GM23338 (cell line): ENCODE results near the gene INSM2. TPM values are rescaled to one million over a fixed set of nuclear protein-coding genes. Genes with fewer than 3 reads are reported as not detected.

ENCODE experiments used
- ATAC-seq: fragments of 200-7000 bp; cut with Tn5 transposase; 3 replicates; pipeline ENCODE4 v1.9.1; 2020
- DNase-seq: peaks from one replicate; pipeline ENCODE4 v3.0.0-alpha.2; 2015; ENCODE audit warnings: low spot score
- H2AFZ ChIP-seq: fragments of 200-600 bp; sonication (generic); 2 replicates; pipeline ENCODE4 v1.8.0; 2016; ENCODE audit warnings: antibody characterized with exemption, mild to moderate bottlenecking, moderate library complexity
- H3F3A ChIP-seq: fragments of 200-600 bp; sonication (generic); replicated peaks from 2 replicates; pipeline ENCODE4 v1.8.0; 2017; ENCODE audit warnings: antibody characterized with exemption, mixed run types, low read depth
- H3K27ac ChIP-seq: fragments of 200-600 bp; sonication (generic); 2 replicates; pipeline ENCODE4 v1.6.1; 2016; ENCODE audit warnings: low read depth
- H3K27me3 ChIP-seq: fragments of 200-600 bp; sonication (generic); 2 replicates; pipeline ENCODE4 v1.8.0; 2016; ENCODE audit warnings: mild to moderate bottlenecking, mixed run types, moderate library complexity; ENCODE audit not compliant: insufficient read depth
- H3K36me3 ChIP-seq: fragments of 200-600 bp; sonication (generic); 2 replicates; pipeline ENCODE4 v1.8.0; 2016; ENCODE audit warnings: mild to moderate bottlenecking; ENCODE audit not compliant: insufficient read depth
- H3K4me1 ChIP-seq: fragments of 200-600 bp; sonication (generic); 2 replicates; pipeline ENCODE4 v1.8.0; 2016; ENCODE audit warnings: mild to moderate bottlenecking, moderate library complexity; ENCODE audit not compliant: insufficient read depth
- H3K4me2 ChIP-seq: fragments of 200-600 bp; sonication (generic); 2 replicates; pipeline ENCODE4 v1.7.1; 2017; ENCODE audit warnings: mixed run types
- H3K4me3 ChIP-seq: fragments of 200-600 bp; sonication (generic); 2 replicates; pipeline ENCODE4 v1.6.1; 2016; ENCODE audit warnings: mixed run types
- H3K79me2 ChIP-seq: fragments of 200-600 bp; sonication (generic); replicated peaks from 2 replicates; pipeline ENCODE4 v1.8.0; 2017; ENCODE audit warnings: mild to moderate bottlenecking; ENCODE audit not compliant: insufficient read depth
- H3K9me2 ChIP-seq: fragments of 200-600 bp; sonication (generic); 2 replicates; pipeline ENCODE4 v1.8.0; 2017; ENCODE audit not compliant: insufficient read depth
- H4K20me1 ChIP-seq: fragments of 200-600 bp; sonication (generic); replicated peaks from 2 replicates; pipeline ENCODE4 v1.8.0; 2017; ENCODE audit warnings: mild to moderate bottlenecking; ENCODE audit not compliant: insufficient read depth
- H3K27ac Mint-ChIP-seq: 2 replicates; pipeline ENCODE4 v1.8.0; 2020; ENCODE audit warnings: inconsistent platforms, mild to moderate bottlenecking, moderate library complexity, mixed read lengths
- H3K27me3 Mint-ChIP-seq: 3 replicates; pipeline ENCODE4 v1.8.0; 2022; ENCODE audit warnings: low read depth, mild to moderate bottlenecking, moderate library complexity, mixed read lengths, inconsistent platforms; ENCODE audit not compliant: insufficient read depth, poor library complexity
- H3K36me3 Mint-ChIP-seq: 3 replicates; pipeline ENCODE4 v1.8.0; 2021; ENCODE audit warnings: low read depth, mild to moderate bottlenecking, inconsistent platforms, moderate library complexity, mixed read lengths
- H3K4me1 Mint-ChIP-seq: 3 replicates; pipeline ENCODE4 v1.8.0; 2020; ENCODE audit warnings: mild to moderate bottlenecking, inconsistent platforms, mixed read lengths
- H3K4me3 Mint-ChIP-seq: 3 replicates; pipeline ENCODE4 v1.8.0; 2021; ENCODE audit warnings: moderate library complexity, mild to moderate bottlenecking, inconsistent platforms, mixed read lengths
- H3K9me3 Mint-ChIP-seq: 3 replicates; pipeline ENCODE4 v1.8.0; 2020; ENCODE audit warnings: moderate library complexity, mild to moderate bottlenecking, inconsistent platforms, mixed read lengths
- EZH2 ChIP-seq: fragments of 200-600 bp; sonication (generic); IDR thresholded peaks from one replicate; pipeline ENCODE4 v1.8.0; 2017; ENCODE audit warnings: antibody characterized with exemption, mild to moderate bottlenecking, low read depth; ENCODE audit not compliant: unreplicated experiment
- EZH2phosphoT487 ChIP-seq: fragments of 200-600 bp; sonication (generic); IDR thresholded peaks from one replicate; pipeline ENCODE4 v1.8.1; 2018; ENCODE audit warnings: antibody characterized with exemption; ENCODE audit not compliant: unreplicated experiment
- JUNB ChIP-seq: IDR thresholded peaks from one replicate; pipeline ENCODE4 v1.6.1; 2016; ENCODE audit warnings: antibody characterized with exemption; ENCODE audit not compliant: unreplicated experiment
- REST ChIP-seq: IDR thresholded peaks from one replicate; pipeline ENCODE4 v1.6.1; 2018; ENCODE audit warnings: antibody characterized with exemption; ENCODE audit not compliant: unreplicated experiment
- ZNF114 ChIP-seq: fragments of 250-450 bp; sonication (Bioruptor Pico); IDR thresholded peaks from 2 replicates; pipeline ENCODE4 v1.5.0; 2020; ENCODE audit warnings: mild to moderate bottlenecking, moderate library complexity
- ZNF462 ChIP-seq: fragments of 250-450 bp; sonication (Bioruptor Pico); IDR thresholded peaks from 2 replicates; pipeline ENCODE4 v1.5.0; 2020; ENCODE audit warnings: mild to moderate bottlenecking, moderate library complexity
- polyA plus RNA-seq: library from polyadenylated mRNA; unstranded; fragments of >200 nt; fragmentation: Nextera tagmentation; extraction: Ambion mirVana; gene quantifications from 2 replicates; pipeline ENCODE4 v1.2.1, GENCODE V29; 2016
- total RNA-seq: library from RNA; depleted of rRNA; stranded (reverse); fragments of >200 nt; shearing (Covaris generic); gene quantifications from 2 replicates; pipeline ENCODE4 v1.2.3, GENCODE V29; 2014

INSM2 gene
- total and polyA plus RNA-seq, 2 experiments from 2014 or later: not detected

GRCh38 chr14:35532783-35533356, 1.1 kb upstream of the INSM2 start:
- H3K4me1 Mint-ChIP-seq: peaks cover 4% of the 10 kb centered on the region; the same call in 1 of the 3 replicates
- H3K4me3 ChIP-seq: peak overlapping the region; percentile 80
- no peaks in the 10 kb centered on the region for H3K9me2 ChIP-seq
- H3K79me2 ChIP-seq: no peaks in the 10 kb centered on the region
- peak overlapping the region; percentile 98 for H3K4me2 ChIP-seq
- peak overlapping the region; percentile 77 for H3K4me3 Mint-ChIP-seq
- no peak for TF ChIP-seq ZNF114 (CRISPR knock-in tag)
- no peak for TF ChIP-seq ZNF462 (CRISPR knock-in tag)
- TF ChIP-seq JUNB: no peak
- TF ChIP-seq EZH2: peak; percentile 72
- no peak for TF ChIP-seq EZH2phosphoT487
- no peak for TF ChIP-seq REST
- H3K36me3 ChIP-seq: no peaks in the 10 kb centered on the region
- H2AFZ ChIP-seq: peak overlapping the region; percentile 98; the same call in 1 of the 2 replicates
- ATAC-seq (no peak), DNase-seq (no peak)
- peaks cover 13% of the 10 kb centered on the region; the same call in 1 of the 2 replicates for H3K4me1 ChIP-seq
- peaks cover 44% of the 10 kb centered on the region for H3K27me3 Mint-ChIP-seq
- peaks cover 6% of the 10 kb centered on the region for H4K20me1 ChIP-seq
- H3K27me3 ChIP-seq: peaks cover 90% of the 10 kb centered on the region
- H3K9me3 Mint-ChIP-seq: no peaks in the 10 kb centered on the region
- H3K27ac ChIP-seq: no peak overlapping the region
- H3F3A ChIP-seq: 0 out of 2 replicates have a peak, but pooled peaks cover 7% of the 10 kb centered on the region
- no peaks in the 10 kb centered on the region for H3K36me3 Mint-ChIP-seq
- no peak overlapping the region for H3K27ac Mint-ChIP-seq
